GM12878 (cell line): ENCODE results near the gene SCGB3A1. TPM values are rescaled to one million over a fixed set of nuclear protein-coding genes. Genes with fewer than 3 reads are reported as not detected.

Experiments
- ATAC-seq: fragments of 200-7000 bp; cut with Tn5 transposase; 3 replicates; pipeline ENCODE4 v1.9.1; 2020; ENCODE audit warnings: mild to moderate bottlenecking, moderate library complexity
- BruUV-seq: library from RNA; stranded (reverse); fragments of 400-500 nt; replicated peaks from 2 replicates; lab custom pipeline; 2021; lab: Mats Ljungman, UMichigan
- CTCF ChIA-PET: fragments of 300-600 bp; sonication (Branson Sonifier 250); formaldehyde crosslinking; extraction: SDS; loops from one replicate; lab custom pipeline; 2021; ENCODE audit warnings: inconsistent platforms; lab: Yijun Ruan, JAX
- POLR2A ChIA-PET: fragments of 350-600 bp; formaldehyde crosslinking; extraction: SDS; loops from one replicate; lab custom pipeline; 2021; ENCODE audit warnings: inconsistent platforms; lab: Charles Lee
- RAD21 ChIA-PET: fragments of 300-600 bp; sonication (Branson Sonifier 250); formaldehyde crosslinking; loops from one replicate; lab custom pipeline; 2023; ENCODE audit warnings: antibody characterized with exemption; ENCODE audit not compliant: unreplicated experiment; lab: Charles Lee
- SMC1A ChIA-PET: fragments of 300-600 bp; sonication (Branson Sonifier 250); formaldehyde crosslinking; loops from one replicate; lab custom pipeline; 2023; ENCODE audit not compliant: unreplicated experiment, uncharacterized antibody; lab: Charles Lee
- DNase-seq: peaks from one replicate; pipeline ENCODE4 v3.0.0-alpha.2; 2011; ENCODE audit warnings: low read depth, low spot score
- FAIRE-seq: peaks from 3 replicates; lab custom pipeline; 2011; peaks lifted over from hg19 to GRCh38; lab: Jason Lieb, UNC
- H2AFZ ChIP-seq: 2 replicates; pipeline ENCODE4 v1.6.0; 2011; ENCODE audit warnings: low read depth, low read length, control low read depth; ENCODE audit not compliant: control insufficient read depth
- H3K27ac ChIP-seq: 2 replicates; pipeline ENCODE4 v1.5.1; 2011; ENCODE audit warnings: control low read depth; ENCODE audit not compliant: control insufficient read depth, insufficient read depth
- H3K27me3 ChIP-seq, 2 experiments: replicated peaks in 1 of 2; 2 replicates each; pipeline versions ENCODE4 v1.6.0 to v1.6.1; 2011; ENCODE audit warnings: low read length in 1 of 2; ENCODE audit not compliant: control insufficient read depth in 2 of 2, insufficient read depth in 2 of 2
- H3K36me3 ChIP-seq, 2 experiments: 2 replicates each; pipeline ENCODE4 v1.5.1; 2011; ENCODE audit warnings: low read length in 1 of 2; ENCODE audit not compliant: control insufficient read depth in 2 of 2, insufficient read depth in 2 of 2
- H3K4me1 ChIP-seq: 2 replicates; pipeline ENCODE4 v1.6.1; 2011; ENCODE audit warnings: mild to moderate bottlenecking, low read length, moderate library complexity, mixed read lengths; ENCODE audit not compliant: control insufficient read depth, insufficient read depth
- H3K4me2 ChIP-seq: 2 replicates; pipeline ENCODE4 v1.6.0; 2011; ENCODE audit warnings: control low read depth; ENCODE audit not compliant: control insufficient read depth, insufficient read depth
- H3K4me3 ChIP-seq: fragments of 200-600 bp; sonication (generic); 2 replicates; pipeline ENCODE4 v1.5.1; 2016
- H3K79me2 ChIP-seq: 2 replicates; pipeline ENCODE4 v1.6.0; 2011; ENCODE audit warnings: low read length; ENCODE audit not compliant: control insufficient read depth, insufficient read depth
- H3K9ac ChIP-seq: 2 replicates; pipeline ENCODE4 v1.8.0; 2011; ENCODE audit warnings: low read length, control low read depth, mixed read lengths; ENCODE audit not compliant: control insufficient read depth, insufficient read depth
- H3K9me3 ChIP-seq: replicated peaks from 3 replicates; pipeline ENCODE4 v1.5.1; 2011; ENCODE audit warnings: mild to moderate bottlenecking, low read length; ENCODE audit not compliant: control insufficient read depth, insufficient read depth
- H4K20me1 ChIP-seq: 2 replicates; pipeline ENCODE4 v1.6.0; 2011; ENCODE audit not compliant: control insufficient read depth, insufficient read depth
- ATF7 ChIP-seq: fragments of 450-650 bp; IDR thresholded peaks from 2 replicates; pipeline ENCODE4 v1.6.1; 2016; ENCODE audit warnings: low read depth, mild to moderate bottlenecking
- DPF2 ChIP-seq: fragments of 450-650 bp; IDR thresholded peaks from 2 replicates; pipeline ENCODE4 v1.6.1; 2017; ENCODE audit warnings: mild to moderate bottlenecking
- EZH2 ChIP-seq: IDR thresholded peaks from 2 replicates; pipeline ENCODE4 v1.6.1; 2012; ENCODE audit warnings: low read depth, mild to moderate bottlenecking, control low read depth, inconsistent platforms, low read length, borderline replicate concordance; ENCODE audit not compliant: control insufficient read depth
- GATAD2B ChIP-seq: fragments of 450-650 bp; conservative IDR thresholded peaks from 2 replicates; pipeline ENCODE4 v1.6.1; 2017; ENCODE audit warnings: low read depth, mild to moderate bottlenecking, moderate library complexity
- HSF1 ChIP-seq: fragments of 150-350 bp; IDR thresholded peaks from 2 replicates; pipeline ENCODE4 v1.6.1; 2014; ENCODE audit warnings: mild to moderate bottlenecking, low read depth, low read length
- IRF4 ChIP-seq: IDR thresholded peaks from 2 replicates; pipeline ENCODE4 v1.6.1; 2011; ENCODE audit warnings: low read depth, low read length
- MYB ChIP-seq: fragments of 150-350 bp; IDR thresholded peaks from 2 replicates; pipeline ENCODE4 v1.6.1; 2014; ENCODE audit warnings: mild to moderate bottlenecking, low read depth, low read length, borderline replicate concordance
- NFIC ChIP-seq: IDR thresholded peaks from 2 replicates; pipeline ENCODE4 v1.6.1; 2012; ENCODE audit warnings: low read depth, mild to moderate bottlenecking, inconsistent platforms, low read length, moderate library complexity
- NRF1 ChIP-seq: conservative IDR thresholded peaks from 2 replicates; pipeline ENCODE4 v1.6.1; 2011; ENCODE audit warnings: mild to moderate bottlenecking, low read depth, low read length, improper control_type of control experiment
- SMAD1 ChIP-seq: fragments of 450-650 bp; IDR thresholded peaks from 2 replicates; pipeline ENCODE4 v1.6.1; 2018; ENCODE audit warnings: mild to moderate bottlenecking, low read depth; ENCODE audit not compliant: partially characterized antibody
- SRF ChIP-seq, 2 experiments: IDR thresholded peaks; 2 replicates each; pipeline ENCODE4 v1.6.1; 2011; ENCODE audit warnings: low read depth in 2 of 2, low read length in 2 of 2, mild to moderate bottlenecking in 1 of 2, moderate library complexity in 1 of 2
- TARDBP ChIP-seq: IDR thresholded peaks from 2 replicates; pipeline ENCODE4 v1.6.1; 2016; ENCODE audit warnings: borderline replicate concordance
- ZNF24 ChIP-seq: fragments of 450-650 bp; IDR thresholded peaks from 2 replicates; pipeline ENCODE4 v1.6.1; 2017; ENCODE audit warnings: antibody characterized with exemption, mild to moderate bottlenecking
- WGBS: methylation state at CpG from one replicate; pipeline ENCODE4 v1.1.6; 2016; ENCODE audit warnings: low lambda C conversion rate; ENCODE audit not compliant: insufficient replicate concordance, insufficient coverage; ENCODE audit errors: missing lambda C conversion rate; 5-methylcytosine and 5-hydroxymethylcytosine counted together
- in situ Hi-C: fragments of 300-500 bp; cut with MboI; formaldehyde crosslinking; loops from 9 replicates; pipeline ENCODE4 v1.14.3; 2018; ENCODE audit warnings: mixed read lengths
- intact Hi-C: fragments of 100-400 bp; cut with micrococcal nuclease; formaldehyde crosslinking; loops from one replicate; pipeline ENCODE4 v1.14.2; 2022; ENCODE audit not compliant: unreplicated experiment
- polyA plus RNA-seq, 11 experiments: library from polyadenylated mRNA; depleted of rRNA in 4 of 11; unstranded in 6 of 11; stranded (reverse) in 5 of 11; fragments of >200 nt; fragmentation: Nextera tagmentation in 4 of 11; fragmentation: Illumina TruSeq in 1 of 11; extraction: Ambion mirVana in 4 of 11; extraction: Trizol in 1 of 11; gene quantifications; 1 replicate in 1 of 11; 2 replicates in 10 of 11; pipeline versions ENCODE4 v1.2.1 to v1.2.3, GENCODE V29; 2011 to 2016; ENCODE audit warnings: inconsistent platforms in 2 of 11, missing spikeins in 2 of 11, low read depth in 1 of 11
- total RNA-seq, 4 experiments: library from RNA; depleted of rRNA in 3 of 4; stranded (reverse); fragments of >200 nt in 3 of 4; fragmentation: Illumina TruSeq in 1 of 4; extraction: Trizol in 1 of 4; gene quantifications; 2 replicates each; pipeline versions ENCODE4 v1.2.1 to v1.2.3, GENCODE V29; 2013 to 2021
- TF ChIP-seq, protein P1 (sequence below): fragments of 450-650 bp; IDR thresholded peaks from 2 replicates; pipeline ENCODE4 v1.6.1; 2016; ENCODE audit warnings: mild to moderate bottlenecking

SCGB3A1 gene
- total and polyA plus RNA-seq, 10 of the 15 experiments (the other 5 are each of a cell fraction or from before 2014, with no cell fraction given) = 0.46 TPM; not detected in 9

- no peak for ATAC-seq
- 28% methylated on average over 16 of the region's 16 CpGs for WGBS
- SMC1A ChIA-PET = no interaction called here
- Histone ChIP-seq H3K9me3 (no peaks in the 10 kb centered on the region), H3K9ac (no peak overlapping the region), H3K27me3 (no peaks in the 10 kb centered on the region), H2AFZ (no peak overlapping the region), H3K4me2 (no peak overlapping the region), H3K79me2 (no peaks in the 10 kb centered on the region), H3K4me1 (no peaks in the 10 kb centered on the region), H3K36me3 (no peaks in the 10 kb centered on the region), H4K20me1 (no peaks in the 10 kb centered on the region), H3K4me3 (no peak overlapping the region), H3K27ac (no peak overlapping the region)
- TF ChIP-seq ATF7 = no peak
- TF ChIP-seq NRF1 = no peak
- no peak for TF ChIP-seq SMAD1
- no peak for FAIRE-seq
- POLR2A ChIA-PET = interaction anchor here (0.7 kb wide), 1 partner anchor 431 kb away, joined by 3 read pairs; no protein-coding TSS in a partner anchor
- no peak for DNase-seq
- BruUV-seq = no TSS peak
- in situ Hi-C loops = no loop called here
- CTCF ChIA-PET = no interaction called here
- RAD21 ChIA-PET = no interaction called here
- intact Hi-C loops = no loop called here
Measured at GRCh38 chr5:180598797-180599589, 7.7 kb upstream of the SCGB3A1 start.

- DNase-seq = no peak
- H3K9me3 ChIP-seq = no peaks in the 10 kb centered on the region
- no TSS peak for BruUV-seq
- FAIRE-seq = no peak
- POLR2A ChIA-PET = interaction anchor here (0.7 kb wide), 1 partner anchor 430 kb away, joined by 3 read pairs; no protein-coding TSS in a partner anchor
- SMC1A ChIA-PET = no interaction called here
- CTCF ChIA-PET = no interaction called here
- no peak for TF ChIP-seq NFIC
- TF ChIP-seq, protein P1, sequence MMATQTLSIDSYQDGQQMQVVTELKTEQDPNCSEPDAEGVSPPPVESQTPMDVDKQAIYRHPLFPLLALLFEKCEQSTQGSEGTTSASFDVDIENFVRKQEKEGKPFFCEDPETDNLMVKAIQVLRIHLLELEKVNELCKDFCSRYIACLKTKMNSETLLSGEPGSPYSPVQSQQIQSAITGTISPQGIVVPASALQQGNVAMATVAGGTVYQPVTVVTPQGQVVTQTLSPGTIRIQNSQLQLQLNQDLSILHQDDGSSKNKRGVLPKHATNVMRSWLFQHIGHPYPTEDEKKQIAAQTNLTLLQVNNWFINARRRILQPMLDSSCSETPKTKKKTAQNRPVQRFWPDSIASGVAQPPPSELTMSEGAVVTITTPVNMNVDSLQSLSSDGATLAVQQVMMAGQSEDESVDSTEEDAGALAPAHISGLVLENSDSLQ = no peak
- no peak for TF ChIP-seq HSF1
- no peak for TF ChIP-seq DPF2
- no peak for TF ChIP-seq ZNF24
- no peak for TF ChIP-seq IRF4
- TF ChIP-seq GATAD2B = no peak
- no peak for TF ChIP-seq MYB
- no peak for TF ChIP-seq SRF (IDR thresholded peaks at IDR 0.05; ENCODE audit: low read depth in 2 of 2, low read length in 2 of 2)
- no peak for TF ChIP-seq EZH2
- TF ChIP-seq TARDBP = no peak
- H3K4me3 ChIP-seq = no peak overlapping the region
- H3K27ac ChIP-seq = no peak overlapping the region
- no peaks in the 10 kb centered on the region for H4K20me1 ChIP-seq
- no peaks in the 10 kb centered on the region for H3K4me1 ChIP-seq
- H3K27me3 ChIP-seq = no peaks in the 10 kb centered on the region
- no peak overlapping the region for H2AFZ ChIP-seq
- H3K4me2 ChIP-seq = no peak overlapping the region
- H3K36me3 ChIP-seq = no peaks in the 10 kb centered on the region
- no peaks in the 10 kb centered on the region for H3K79me2 ChIP-seq
- in situ Hi-C loops = no loop called here
- H3K9ac ChIP-seq = no peak overlapping the region
- WGBS = 50% methylated on average over 9 of the region's 9 CpGs
- RAD21 ChIA-PET = no interaction called here
- intact Hi-C loops = no loop called here
- ATAC-seq = no peak
Measured at GRCh38 chr5:180598316-180598701, 7.0 kb upstream of the SCGB3A1 start.
